Gastroesophageal sphincter (tissue), 4 donors: ENCODE measurements around the gene TEKT1. TPM values are rescaled to one million over a fixed set of nuclear protein-coding genes. Genes with fewer than 3 reads are reported as not detected.
"Not testable (repeated sequence)": the region's sequence is repeated elsewhere in the genome, so short reads cannot be mapped to it uniquely, and the experiment has no call there.

ENCODE experiments used
- ATAC-seq: fragments of 150-250 bp; one replicate; pipeline ENCODE4 v1.9.1; 2016; ENCODE audit warnings: mild to moderate bottlenecking, moderate library complexity
- H3K27ac ChIP-seq, 4 donors: fragments of 200-600 bp; sonication (generic) in 3 of 4; 1 replicate in 3 of 4; 2 replicates in 1 of 4; pipeline ENCODE4 v1.5.1; 2016 to 2019
- H3K27me3 ChIP-seq: fragments of 200-600 bp; sonication (generic); one replicate; pipeline ENCODE4 v1.5.1; 2019
- H3K36me3 ChIP-seq, 2 donors: fragments of 200-600 bp; sonication (generic); one replicate each; pipeline ENCODE4 v1.5.1; 2019; ENCODE audit warnings: control low read depth in 1 of 2
- H3K4me1 ChIP-seq, 3 donors: fragments of 200-600 bp; sonication (generic); 1 replicate in 2 of 3; 2 replicates in 1 of 3; pipeline ENCODE4 v1.5.1; 2016 to 2019; ENCODE audit warnings: control low read depth in 2 of 3
- H3K4me3 ChIP-seq, 2 donors: fragments of 200-600 bp; sonication (generic); one replicate each; pipeline ENCODE4 v1.5.1; 2019; ENCODE audit warnings: mild to moderate bottlenecking in 1 of 2, moderate library complexity in 1 of 2
- H3K9me3 ChIP-seq, 3 donors: fragments of 200-600 bp; sonication (generic); one replicate each; pipeline ENCODE4 v1.5.1; 2017 to 2019; ENCODE audit warnings: control low read depth in 2 of 3
- CTCF ChIP-seq, 4 experiments: fragments of 200-600 bp in 2 of 4; fragments of 450-650 bp in 2 of 4; sonication (generic) in 1 of 4; IDR thresholded peaks; one replicate each; pipeline ENCODE4 v1.5.1; 2017 to 2019; ENCODE audit warnings: antibody characterized with exemption in 4 of 4, mild to moderate bottlenecking in 2 of 4, moderate library complexity in 2 of 4
- EP300 ChIP-seq: sonication (generic); formaldehyde crosslinking; IDR thresholded peaks from one replicate; pipeline ENCODE4 v1.6.1; 2017; ENCODE audit warnings: antibody characterized with exemption, mild to moderate bottlenecking
- POLR2A ChIP-seq, 2 donors: fragments of 450-650 bp; IDR thresholded peaks; one replicate each; pipeline ENCODE4 v1.6.1; 2017; ENCODE audit warnings: antibody characterized with exemption in 2 of 2, mild to moderate bottlenecking in 2 of 2, moderate library complexity in 1 of 2
- POLR2AphosphoS5 ChIP-seq: sonication (generic); formaldehyde crosslinking; IDR thresholded peaks from one replicate; pipeline ENCODE4 v1.6.1; 2017; ENCODE audit warnings: antibody characterized with exemption
- WGBS, 2 donors: methylation state at CpG; one replicate each; pipeline ENCODE4 v1.1.5; 2018; ENCODE audit warnings: low coverage in 1 of 2; 5-methylcytosine and 5-hydroxymethylcytosine counted together
- total RNA-seq, 4 donors: library from RNA; depleted of rRNA; stranded (reverse); fragments of >200 nt; gene quantifications; one replicate each; pipeline ENCODE4 v1.1.0, GENCODE V29; 2016

TEKT1 gene
- total RNA-seq, 4 donors from 2014 or later = 0.27 TPM; not detected in 3

- H3K27me3 ChIP-seq = peaks cover 76% of the 10 kb centered on the region
- no peak for TF ChIP-seq CTCF (IDR thresholded peaks at IDR 0.05)
- TF ChIP-seq POLR2AphosphoS5 = no peak
- no peak for TF ChIP-seq POLR2A (IDR thresholded peaks at IDR 0.05)
- TF ChIP-seq EP300 = no peak
- H3K36me3 ChIP-seq = no peaks in the 10 kb centered on the region
- no peak overlapping the region for H3K4me3 ChIP-seq
- no peak overlapping the region for H3K27ac ChIP-seq
- 53 to 58% methylated on average over 2 of the region's 2 CpGs for WGBS, 2 donors
- H3K4me1 ChIP-seq = peaks cover 0 to 11% (median 0%) of the 10 kb centered on the region in 3 donors
- no peak for ATAC-seq
- peaks cover 0 to 28% (median 0%) of the 10 kb centered on the region in 3 donors for H3K9me3 ChIP-seq
Observed at GRCh38 chr17:6779411-6779810, 52.1 kb downstream of the TEKT1 start.

GRCh38 chr17:6775871-6776405 is 55.6 kb downstream of the TEKT1 start, which contains the start of gene FBXO39:
Gene FBXO39, plus strand, starts transcription at chr17:6776215. Its CDS starts 3,654 bp downstream, at chr17:6779869.
- H3K9me3 ChIP-seq = peaks cover 0 to 61% (median 0%) of the 10 kb centered on the region in 3 donors
- TF ChIP-seq POLR2A (IDR thresholded peaks at IDR 0.05) (no peak), EP300 (no peak), POLR2AphosphoS5 (no peak), CTCF (IDR thresholded peaks at IDR 0.05) (no peak)
- peaks cover 62% of the 10 kb centered on the region for H3K27me3 ChIP-seq
- H3K27ac ChIP-seq = no peak within 1 kb of the TSS
- peak within 1 kb of the TSS in 1 of 2 donors; percentile 6 for H3K4me3 ChIP-seq
- H3K4me1 ChIP-seq = peaks cover 0 to 11% (median 0%) of the 10 kb centered on the region in 3 donors
- WGBS, 2 donors = 2 to 3% methylated on average over 5 to 10 of the region's 49 CpGs
- no peak for ATAC-seq
- H3K36me3 ChIP-seq = peaks cover 0 to 34% of the 10 kb centered on the region in 2 donors

GRCh38 chr17:6774906-6775305 is 56.6 kb downstream of the TEKT1 start:
- 88 to 89% methylated on average over 4 of the region's 8 CpGs for WGBS, 2 donors

GRCh38 chr17:6772016-6772415 is 59.5 kb downstream of the TEKT1 start:
- ATAC-seq = no peak
- peaks cover 25% of the 10 kb centered on the region for H3K27me3 ChIP-seq
- TF ChIP-seq POLR2AphosphoS5 = no peak
- peaks cover 0 to 73% of the 10 kb centered on the region in 2 donors for H3K36me3 ChIP-seq
- peaks cover 0 to 11% (median 0%) of the 10 kb centered on the region in 3 donors for H3K4me1 ChIP-seq
- no peak overlapping the region for H3K4me3 ChIP-seq
- WGBS, 2 donors = 89 to 100% methylated on average over 1 of the region's 1 CpG
- no peak overlapping the region for H3K27ac ChIP-seq
- H3K9me3 ChIP-seq = peaks cover 0 to 88% (median 3%) of the 10 kb centered on the region in 3 donors

More at GRCh38 chr17:6774906-6775305, 56.6 kb downstream of the TEKT1 start:
- not testable (repeated sequence) for ATAC-seq, H3K27ac ChIP-seq, H3K4me3 ChIP-seq
- Histone ChIP-seq H3K4me1 (peaks cover 0 to 11% (median 0%) of the 10 kb centered on the region in 3 donors), H3K9me3 (peaks cover 0 to 69% (median 0%) of the 10 kb centered on the region in 3 donors), H3K36me3 (peaks cover 0 to 44% of the 10 kb centered on the region in 2 donors), H3K27me3 (peaks cover 52% of the 10 kb centered on the region)

GRCh38 chr17:6768447-6768846 is 63.1 kb downstream of the TEKT1 start:
- Histone ChIP-seq H3K9me3 (peaks cover 0 to 71% (median 3%) of the 10 kb centered on the region in 3 donors), H3K36me3 (peaks cover 0 to 100% of the 10 kb centered on the region in 2 donors), H3K27ac (no peak overlapping the region), H3K4me3 (no peak overlapping the region), H3K4me1 (no peaks in the 10 kb centered on the region), H3K27me3 (no peaks in the 10 kb centered on the region)
- TF ChIP-seq POLR2AphosphoS5 (no peak), EP300 (no peak), CTCF (IDR thresholded peaks at IDR 0.05) (no peak), POLR2A (IDR thresholded peaks at IDR 0.05) (no peak)
- WGBS, 2 donors = 92 to 100% methylated on average over 2 of the region's 2 CpGs
- no peak for ATAC-seq

GRCh38 chr17:6761779-6762178 is 69.8 kb downstream of the TEKT1 start:
- no peak overlapping the region for H3K4me3 ChIP-seq
- H3K27me3 ChIP-seq = no peaks in the 10 kb centered on the region
- 78 to 85% methylated on average over 3 to 7 of the region's 8 CpGs for WGBS, 2 donors
- ATAC-seq = no peak
- TF ChIP-seq POLR2AphosphoS5 (no peak), EP300 (no peak), POLR2A (IDR thresholded peaks at IDR 0.05) (no peak), CTCF (IDR thresholded peaks at IDR 0.05) (no peak)
- peaks cover 0 to 12% (median 0%) of the 10 kb centered on the region in 3 donors for H3K9me3 ChIP-seq
- no peak overlapping the region for H3K27ac ChIP-seq
- H3K36me3 ChIP-seq = peaks cover 0 to 87% of the 10 kb centered on the region in 2 donors
- H3K4me1 ChIP-seq = peaks cover 0 to 24% (median 0%) of the 10 kb centered on the region in 3 donors
